GM12878 (cell line): ENCODE measurements around the gene ZMIZ2. TPM values are rescaled to one million over a fixed set of nuclear protein-coding genes. Genes with fewer than 3 reads are reported as not detected.

Source experiments
- ATAC-seq: fragments of 200-7000 bp; cut with Tn5 transposase; 3 replicates; pipeline ENCODE4 v1.9.1; 2020; ENCODE audit warnings: mild to moderate bottlenecking, moderate library complexity
- BruUV-seq: library from RNA; stranded (reverse); fragments of 400-500 nt; replicated peaks from 2 replicates; lab custom pipeline; 2021; lab: Mats Ljungman, UMichigan
- CTCF ChIA-PET: fragments of 300-600 bp; sonication (Branson Sonifier 250); formaldehyde crosslinking; extraction: SDS; loops from one replicate; lab custom pipeline; 2021; ENCODE audit warnings: inconsistent platforms; lab: Yijun Ruan, JAX
- POLR2A ChIA-PET: fragments of 350-600 bp; formaldehyde crosslinking; extraction: SDS; loops from one replicate; lab custom pipeline; 2021; ENCODE audit warnings: inconsistent platforms; lab: Charles Lee
- RAD21 ChIA-PET: fragments of 300-600 bp; sonication (Branson Sonifier 250); formaldehyde crosslinking; loops from one replicate; lab custom pipeline; 2023; ENCODE audit warnings: antibody characterized with exemption; ENCODE audit not compliant: unreplicated experiment; lab: Charles Lee
- SMC1A ChIA-PET: fragments of 300-600 bp; sonication (Branson Sonifier 250); formaldehyde crosslinking; loops from one replicate; lab custom pipeline; 2023; ENCODE audit not compliant: unreplicated experiment, uncharacterized antibody; lab: Charles Lee
- DNase-seq: peaks from one replicate; pipeline ENCODE4 v3.0.0-alpha.2; 2011; ENCODE audit warnings: low read depth, low spot score
- FAIRE-seq: peaks from 3 replicates; lab custom pipeline; 2011; peaks lifted over from hg19 to GRCh38; lab: Jason Lieb, UNC
- H2AFZ ChIP-seq: 2 replicates; pipeline ENCODE4 v1.6.0; 2011; ENCODE audit warnings: low read depth, low read length, control low read depth; ENCODE audit not compliant: control insufficient read depth
- H3K27ac ChIP-seq: 2 replicates; pipeline ENCODE4 v1.5.1; 2011; ENCODE audit warnings: control low read depth; ENCODE audit not compliant: control insufficient read depth, insufficient read depth
- H3K27me3 ChIP-seq, 2 experiments: replicated peaks in 1 of 2; 2 replicates each; pipeline versions ENCODE4 v1.6.0 to v1.6.1; 2011; ENCODE audit warnings: low read length in 1 of 2; ENCODE audit not compliant: control insufficient read depth in 2 of 2, insufficient read depth in 2 of 2
- H3K36me3 ChIP-seq, 2 experiments: 2 replicates each; pipeline ENCODE4 v1.5.1; 2011; ENCODE audit warnings: low read length in 1 of 2; ENCODE audit not compliant: control insufficient read depth in 2 of 2, insufficient read depth in 2 of 2
- H3K4me1 ChIP-seq: 2 replicates; pipeline ENCODE4 v1.6.1; 2011; ENCODE audit warnings: mild to moderate bottlenecking, low read length, moderate library complexity, mixed read lengths; ENCODE audit not compliant: control insufficient read depth, insufficient read depth
- H3K4me2 ChIP-seq: 2 replicates; pipeline ENCODE4 v1.6.0; 2011; ENCODE audit warnings: control low read depth; ENCODE audit not compliant: control insufficient read depth, insufficient read depth
- H3K4me3 ChIP-seq: fragments of 200-600 bp; sonication (generic); 2 replicates; pipeline ENCODE4 v1.5.1; 2016
- H3K79me2 ChIP-seq: 2 replicates; pipeline ENCODE4 v1.6.0; 2011; ENCODE audit warnings: low read length; ENCODE audit not compliant: control insufficient read depth, insufficient read depth
- H3K9ac ChIP-seq: 2 replicates; pipeline ENCODE4 v1.8.0; 2011; ENCODE audit warnings: low read length, control low read depth, mixed read lengths; ENCODE audit not compliant: control insufficient read depth, insufficient read depth
- H3K9me3 ChIP-seq: replicated peaks from 3 replicates; pipeline ENCODE4 v1.5.1; 2011; ENCODE audit warnings: mild to moderate bottlenecking, low read length; ENCODE audit not compliant: control insufficient read depth, insufficient read depth
- H4K20me1 ChIP-seq: 2 replicates; pipeline ENCODE4 v1.6.0; 2011; ENCODE audit not compliant: control insufficient read depth, insufficient read depth
- ASH2L ChIP-seq: fragments of 300-600, 200-600 bp; sonication (generic); IDR thresholded peaks from 2 replicates; pipeline ENCODE4 v1.6.1; 2017; ENCODE audit warnings: low read depth, mild to moderate bottlenecking, borderline replicate concordance
- BACH1 ChIP-seq: fragments of 450-650 bp; IDR thresholded peaks from 2 replicates; pipeline ENCODE4 v1.6.1; 2017; ENCODE audit warnings: mild to moderate bottlenecking, borderline replicate concordance
- ESRRA ChIP-seq: IDR thresholded peaks from 2 replicates; pipeline ENCODE4 v1.6.1; 2012; ENCODE audit warnings: mild to moderate bottlenecking, low read length, improper control_type of control experiment
- HCFC1 ChIP-seq: fragments of 150-350 bp; IDR thresholded peaks from 2 replicates; pipeline ENCODE4 v1.6.1; 2014; ENCODE audit warnings: low read length
- JUND ChIP-seq: IDR thresholded peaks from 2 replicates; pipeline ENCODE4 v1.6.1; 2012; ENCODE audit warnings: low read depth, mild to moderate bottlenecking, low read length, improper control_type of control experiment, moderate library complexity
- MEF2B ChIP-seq: fragments of 450-650 bp; IDR thresholded peaks from 2 replicates; pipeline ENCODE4 v1.6.1; 2018; ENCODE audit warnings: mild to moderate bottlenecking, moderate library complexity; ENCODE audit not compliant: partially characterized antibody, poor library complexity, severe bottlenecking
- MTA2 ChIP-seq: fragments of 450-650 bp; IDR thresholded peaks from 2 replicates; pipeline ENCODE4 v1.6.1; 2016; ENCODE audit warnings: low read depth, mild to moderate bottlenecking, moderate library complexity
- NR2C2 ChIP-seq: IDR thresholded peaks from 2 replicates; pipeline ENCODE4 v1.6.1; 2011; ENCODE audit warnings: borderline replicate concordance, low read depth; ENCODE audit not compliant: control insufficient read depth, insufficient read length
- NRF1 ChIP-seq: conservative IDR thresholded peaks from 2 replicates; pipeline ENCODE4 v1.6.1; 2011; ENCODE audit warnings: mild to moderate bottlenecking, low read depth, low read length, improper control_type of control experiment
- POLR2A ChIP-seq: IDR thresholded peaks from 2 replicates; pipeline ENCODE4 v1.6.1; 2011; ENCODE audit warnings: low read depth, mild to moderate bottlenecking, low read length
- RCOR1 ChIP-seq: conservative IDR thresholded peaks from 2 replicates; pipeline ENCODE4 v1.6.1; 2012; ENCODE audit warnings: low read depth, low read length, improper control_type of control experiment
- SMAD1 ChIP-seq: fragments of 450-650 bp; IDR thresholded peaks from 2 replicates; pipeline ENCODE4 v1.6.1; 2018; ENCODE audit warnings: mild to moderate bottlenecking, low read depth; ENCODE audit not compliant: partially characterized antibody
- TARDBP ChIP-seq: IDR thresholded peaks from 2 replicates; pipeline ENCODE4 v1.6.1; 2016; ENCODE audit warnings: borderline replicate concordance
- WGBS: methylation state at CpG from one replicate; pipeline ENCODE4 v1.1.6; 2016; ENCODE audit warnings: low lambda C conversion rate; ENCODE audit not compliant: insufficient replicate concordance, insufficient coverage; ENCODE audit errors: missing lambda C conversion rate; 5-methylcytosine and 5-hydroxymethylcytosine counted together
- in situ Hi-C: fragments of 300-500 bp; cut with MboI; formaldehyde crosslinking; loops from 9 replicates; pipeline ENCODE4 v1.14.3; 2018; ENCODE audit warnings: mixed read lengths
- intact Hi-C: fragments of 100-400 bp; cut with micrococcal nuclease; formaldehyde crosslinking; loops from one replicate; pipeline ENCODE4 v1.14.2; 2022; ENCODE audit not compliant: unreplicated experiment
- polyA plus RNA-seq, 11 experiments: library from polyadenylated mRNA; depleted of rRNA in 4 of 11; unstranded in 6 of 11; stranded (reverse) in 5 of 11; fragments of >200 nt; fragmentation: Nextera tagmentation in 4 of 11; fragmentation: Illumina TruSeq in 1 of 11; extraction: Ambion mirVana in 4 of 11; extraction: Trizol in 1 of 11; gene quantifications; 1 replicate in 1 of 11; 2 replicates in 10 of 11; pipeline versions ENCODE4 v1.2.1 to v1.2.3, GENCODE V29; 2011 to 2016; ENCODE audit warnings: inconsistent platforms in 2 of 11, missing spikeins in 2 of 11, low read depth in 1 of 11
- total RNA-seq, 4 experiments: library from RNA; depleted of rRNA in 3 of 4; stranded (reverse); fragments of >200 nt in 3 of 4; fragmentation: Illumina TruSeq in 1 of 4; extraction: Trizol in 1 of 4; gene quantifications; 2 replicates each; pipeline versions ENCODE4 v1.2.1 to v1.2.3, GENCODE V29; 2013 to 2021
- TF ChIP-seq, protein P1 (sequence below): fragments of 150-350 bp; IDR thresholded peaks from 2 replicates; pipeline ENCODE4 v1.6.1; 2016; ENCODE audit warnings: low read depth, low read length
- TF ChIP-seq, protein P2 (sequence below): IDR thresholded peaks from 2 replicates; pipeline ENCODE4 v1.6.1; 2011; ENCODE audit warnings: borderline replicate concordance, low read depth, mild to moderate bottlenecking, moderate library complexity, low read length; ENCODE audit not compliant: insufficient read depth, poor library complexity, severe bottlenecking

ZMIZ2 gene
- total and polyA plus RNA-seq, 10 of the 15 experiments (the other 5 are each of a cell fraction or from before 2014, with no cell fraction given), result 0.71 to 158 (median 17.0) TPM

DNA sequence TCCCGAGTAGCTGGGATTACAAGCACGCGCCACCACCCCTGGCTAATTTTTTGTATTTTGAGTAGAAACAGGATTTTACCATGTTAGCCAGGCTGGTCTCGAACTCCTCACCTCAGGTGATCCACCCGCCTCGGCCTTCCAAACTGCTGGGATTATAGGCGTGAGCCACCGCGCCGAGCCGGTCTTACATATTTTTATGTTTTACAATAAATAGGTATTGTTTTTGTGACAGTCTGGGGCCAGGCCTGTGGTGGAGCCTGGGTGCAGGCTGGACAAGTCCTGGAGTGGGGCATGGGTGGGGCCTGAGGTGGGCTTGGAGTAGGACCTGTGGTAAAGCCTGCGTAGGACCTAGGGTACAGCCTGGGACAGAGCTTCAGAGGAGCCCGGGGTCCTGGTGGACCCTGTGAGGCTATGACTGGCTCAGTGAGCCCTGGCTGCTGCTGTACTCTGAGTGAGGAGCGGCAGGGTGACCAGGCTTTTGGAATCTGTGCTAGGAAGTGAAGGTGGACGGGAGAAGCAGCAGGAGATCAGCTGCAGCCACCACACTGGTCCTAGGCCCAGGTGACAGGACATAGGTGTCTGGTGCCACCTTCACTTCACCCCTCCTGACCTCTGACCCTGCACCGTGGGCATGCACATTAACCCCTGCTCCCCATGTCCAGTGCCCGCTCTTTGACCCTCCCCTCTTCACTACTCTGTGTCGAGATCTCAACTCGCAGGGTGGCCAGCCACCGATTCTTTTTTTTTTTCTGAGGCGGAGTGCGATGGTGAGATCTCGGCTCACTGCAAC lies 9.6 kb upstream of the ZMIZ2 start:
- no peaks in the 10 kb centered on the region for H3K9me3 ChIP-seq
- SMC1A ChIA-PET, result no interaction called here
- no peaks in the 10 kb centered on the region for H3K79me2 ChIP-seq
- no peak for ATAC-seq
- in situ Hi-C loops, result no loop called here
- intact Hi-C loops, result no loop called here
- no TSS peak for BruUV-seq
- no peaks in the 10 kb centered on the region for H3K36me3 ChIP-seq
- H3K4me3 ChIP-seq, result no peak overlapping the region
- WGBS, result 92% methylated on average over 23 of the region's 23 CpGs
- no peak overlapping the region for H3K4me2 ChIP-seq
- H3K27ac ChIP-seq, result no peak overlapping the region
- RAD21 ChIA-PET, result interaction anchor here (1.5 kb wide), 2 partner anchors 9 to 12 kb away, joined by 3 read pairs; no protein-coding TSS in a partner anchor
- CTCF ChIA-PET, result interaction anchor here (0.7 kb wide), 1 partner anchor 83 kb away, joined by 3 read pairs; no protein-coding TSS in a partner anchor
- no peak overlapping the region for H3K9ac ChIP-seq
- H3K27me3 ChIP-seq, result no peaks in the 10 kb centered on the region
- H4K20me1 ChIP-seq, result no peaks in the 10 kb centered on the region
- no peak overlapping the region for H2AFZ ChIP-seq
- no peak for FAIRE-seq
- POLR2A ChIA-PET, result interaction anchor here (1.4 kb wide), 1 partner anchor 9 kb away, joined by 4 read pairs; the partner anchor contains the start of gene ZMIZ2
- peaks cover 9% of the 10 kb centered on the region for H3K4me1 ChIP-seq
- no peak for TF ChIP-seq ESRRA
- TF ChIP-seq POLR2A, result no peak
- TF ChIP-seq, protein P1, sequence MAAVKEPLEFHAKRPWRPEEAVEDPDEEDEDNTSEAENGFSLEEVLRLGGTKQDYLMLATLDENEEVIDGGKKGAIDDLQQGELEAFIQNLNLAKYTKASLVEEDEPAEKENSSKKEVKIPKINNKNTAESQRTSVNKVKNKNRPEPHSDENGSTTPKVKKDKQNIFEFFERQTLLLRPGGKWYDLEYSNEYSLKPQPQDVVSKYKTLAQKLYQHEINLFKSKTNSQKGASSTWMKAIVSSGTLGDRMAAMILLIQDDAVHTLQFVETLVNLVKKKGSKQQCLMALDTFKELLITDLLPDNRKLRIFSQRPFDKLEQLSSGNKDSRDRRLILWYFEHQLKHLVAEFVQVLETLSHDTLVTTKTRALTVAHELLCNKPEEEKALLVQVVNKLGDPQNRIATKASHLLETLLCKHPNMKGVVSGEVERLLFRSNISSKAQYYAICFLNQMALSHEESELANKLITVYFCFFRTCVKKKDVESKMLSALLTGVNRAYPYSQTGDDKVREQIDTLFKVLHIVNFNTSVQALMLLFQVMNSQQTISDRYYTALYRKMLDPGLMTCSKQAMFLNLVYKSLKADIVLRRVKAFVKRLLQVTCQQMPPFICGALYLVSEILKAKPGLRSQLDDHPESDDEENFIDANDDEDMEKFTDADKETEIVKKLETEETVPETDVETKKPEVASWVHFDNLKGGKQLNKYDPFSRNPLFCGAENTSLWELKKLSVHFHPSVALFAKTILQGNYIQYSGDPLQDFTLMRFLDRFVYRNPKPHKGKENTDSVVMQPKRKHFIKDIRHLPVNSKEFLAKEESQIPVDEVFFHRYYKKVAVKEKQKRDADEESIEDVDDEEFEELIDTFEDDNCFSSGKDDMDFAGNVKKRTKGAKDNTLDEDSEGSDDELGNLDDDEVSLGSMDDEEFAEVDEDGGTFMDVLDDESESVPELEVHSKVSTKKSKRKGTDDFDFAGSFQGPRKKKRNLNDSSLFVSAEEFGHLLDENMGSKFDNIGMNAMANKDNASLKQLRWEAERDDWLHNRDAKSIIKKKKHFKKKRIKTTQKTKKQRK, result no peak
- TF ChIP-seq, protein P2, sequence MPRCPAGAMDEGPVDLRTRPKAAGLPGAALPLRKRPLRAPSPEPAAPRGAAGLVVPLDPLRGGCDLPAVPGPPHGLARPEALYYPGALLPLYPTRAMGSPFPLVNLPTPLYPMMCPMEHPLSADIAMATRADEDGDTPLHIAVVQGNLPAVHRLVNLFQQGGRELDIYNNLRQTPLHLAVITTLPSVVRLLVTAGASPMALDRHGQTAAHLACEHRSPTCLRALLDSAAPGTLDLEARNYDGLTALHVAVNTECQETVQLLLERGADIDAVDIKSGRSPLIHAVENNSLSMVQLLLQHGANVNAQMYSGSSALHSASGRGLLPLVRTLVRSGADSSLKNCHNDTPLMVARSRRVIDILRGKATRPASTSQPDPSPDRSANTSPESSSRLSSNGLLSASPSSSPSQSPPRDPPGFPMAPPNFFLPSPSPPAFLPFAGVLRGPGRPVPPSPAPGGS, result no peak
- TF ChIP-seq TARDBP, result no peak
- no peak for TF ChIP-seq MEF2B
- TF ChIP-seq JUND, result no peak
- no peak for TF ChIP-seq HCFC1
- no peak for TF ChIP-seq NRF1
- no peak for TF ChIP-seq SMAD1
- TF ChIP-seq ASH2L, result no peak
- no peak for TF ChIP-seq BACH1
- no peak for TF ChIP-seq MTA2
- TF ChIP-seq RCOR1, result no peak
- TF ChIP-seq NR2C2, result no peak
- DNase-seq, result no peak
